IPS-NIHi7 (cell line): ENCODE measurements around the gene URI1.

ENCODE experiments used
- DNase-seq: peaks from one replicate; pipeline ENCODE4 v3.0.0; 2012; ENCODE audit warnings: mixed read lengths; ENCODE audit errors: extremely low spot score

URI1 gene

DNA sequence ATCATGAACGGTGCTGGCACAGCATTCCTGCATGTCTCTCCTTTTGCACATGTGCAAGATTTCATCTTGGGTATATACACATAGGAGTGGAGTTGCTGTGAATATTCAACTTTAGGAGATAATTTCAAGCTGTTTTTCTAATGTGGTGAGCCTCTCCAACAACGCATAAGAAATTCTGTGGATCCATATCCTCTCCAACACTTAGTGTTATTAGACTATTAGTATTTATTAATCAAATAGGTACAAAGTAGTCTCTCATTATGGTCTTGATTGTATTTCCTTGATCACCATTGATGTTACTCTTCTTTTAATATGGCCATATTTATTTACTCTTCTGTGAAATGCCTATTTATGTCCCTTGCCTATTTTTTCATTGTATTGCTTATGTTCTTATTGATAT lies 114.5 kb downstream of the URI1 start:
- no peak for DNase-seq

DNA sequence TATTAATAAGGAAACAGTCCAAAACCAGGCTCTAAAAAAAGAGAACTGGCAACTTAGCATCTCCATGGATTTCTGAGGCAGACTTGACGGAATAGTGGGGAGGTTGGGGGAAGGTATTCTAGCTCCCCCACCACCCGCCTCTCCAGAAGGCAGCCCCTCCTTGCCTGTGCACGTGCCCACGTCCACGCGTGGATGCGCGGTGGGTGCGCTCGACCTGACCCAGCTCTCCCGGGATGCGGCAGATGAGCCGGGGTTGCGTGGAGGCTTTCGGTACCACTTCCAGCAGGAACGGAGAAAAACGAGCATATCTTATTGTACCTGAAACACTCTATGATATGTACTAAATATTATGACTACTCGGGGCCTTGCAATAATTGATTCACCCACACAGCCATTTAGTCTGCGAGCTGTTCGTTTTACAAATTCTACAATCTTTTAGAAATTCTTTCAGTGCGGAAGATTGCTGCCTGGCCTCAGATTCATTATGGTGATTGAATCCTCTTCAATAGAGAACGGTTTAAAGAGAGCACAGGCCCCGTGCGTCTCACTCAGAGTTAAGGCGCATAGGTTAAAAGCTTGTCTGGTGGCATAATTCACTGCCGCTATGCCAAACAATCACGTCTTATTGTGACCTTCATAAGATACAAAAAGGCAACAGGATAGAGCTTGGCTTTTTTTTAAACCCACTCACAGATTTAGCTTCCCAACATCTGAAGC lies 117.9 kb downstream of the URI1 start:
- DNase-seq, result peak; percentile 5

DNA sequence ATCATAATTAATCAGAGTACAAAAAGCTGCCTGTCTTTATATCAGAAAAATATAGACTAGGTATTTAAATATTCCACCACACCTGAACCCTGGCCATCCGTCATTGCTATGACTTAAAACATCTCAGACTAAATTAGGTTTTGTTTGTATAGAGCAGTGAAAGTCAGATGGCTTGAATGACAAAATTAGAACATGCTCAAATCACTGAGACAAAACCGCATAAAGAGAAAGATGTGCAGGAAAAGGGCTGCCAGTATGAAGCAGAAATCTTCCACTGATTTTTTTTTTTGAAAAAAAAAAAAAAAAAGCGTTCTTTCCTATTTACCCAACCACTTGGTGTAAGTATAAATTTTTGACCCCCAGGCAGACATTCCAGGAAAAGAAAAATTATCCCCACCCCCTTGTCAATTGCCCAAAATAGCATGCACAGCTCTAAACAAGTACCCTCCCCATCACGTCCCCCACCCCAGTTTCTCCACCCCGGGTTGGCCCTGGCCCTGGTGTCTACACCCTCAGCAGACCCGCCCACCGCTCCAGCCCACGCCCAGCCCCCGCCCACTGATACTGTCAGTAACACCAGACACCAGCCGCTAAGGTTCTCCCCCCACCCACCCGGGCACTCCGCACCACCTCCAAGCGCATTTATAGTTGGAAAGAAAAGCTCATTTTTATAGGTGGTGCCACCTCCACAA lies 118.6 kb downstream of the URI1 start:
- peak; percentile 34 for DNase-seq

DNA sequence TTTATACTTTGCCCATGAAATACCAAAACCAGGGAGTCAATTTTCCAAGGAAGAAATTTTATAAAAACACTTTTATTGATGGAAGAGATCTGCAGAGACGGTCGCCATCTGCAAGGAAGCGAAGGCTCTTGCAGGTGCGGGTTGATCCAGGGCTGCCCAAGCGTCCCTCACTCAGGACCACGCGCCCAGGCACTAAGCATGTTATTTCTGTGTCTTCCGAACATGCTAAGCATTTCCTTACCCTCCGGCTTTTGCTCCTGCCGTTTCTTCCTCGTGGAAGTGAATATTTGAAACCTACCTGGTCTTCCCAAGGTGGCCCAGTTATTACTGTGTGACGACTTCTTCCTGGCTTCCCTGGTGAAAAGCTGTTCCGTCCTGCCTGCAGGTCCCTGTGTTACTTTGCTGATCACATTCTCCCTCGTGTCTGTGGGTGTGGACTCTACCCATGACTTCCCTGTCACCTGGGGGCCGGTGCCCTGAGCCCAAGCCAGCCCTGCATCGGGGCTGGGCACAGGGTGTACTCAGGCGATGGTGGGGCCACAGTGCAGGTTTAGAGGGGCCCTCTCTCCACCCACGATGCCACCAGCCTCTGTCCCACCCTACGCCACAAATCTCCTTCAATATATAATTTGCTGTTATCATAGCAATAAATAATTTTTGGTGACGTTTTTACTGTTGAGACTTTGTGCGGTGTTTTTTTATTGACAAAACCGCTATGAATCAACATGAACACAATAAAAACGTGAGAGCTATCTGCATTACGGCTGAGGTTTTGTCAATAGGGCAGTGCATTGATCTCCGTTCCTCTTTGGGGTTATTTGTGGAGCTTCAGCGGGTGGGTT lies 119.4 kb downstream of the URI1 start:
- no peak for DNase-seq

DNA sequence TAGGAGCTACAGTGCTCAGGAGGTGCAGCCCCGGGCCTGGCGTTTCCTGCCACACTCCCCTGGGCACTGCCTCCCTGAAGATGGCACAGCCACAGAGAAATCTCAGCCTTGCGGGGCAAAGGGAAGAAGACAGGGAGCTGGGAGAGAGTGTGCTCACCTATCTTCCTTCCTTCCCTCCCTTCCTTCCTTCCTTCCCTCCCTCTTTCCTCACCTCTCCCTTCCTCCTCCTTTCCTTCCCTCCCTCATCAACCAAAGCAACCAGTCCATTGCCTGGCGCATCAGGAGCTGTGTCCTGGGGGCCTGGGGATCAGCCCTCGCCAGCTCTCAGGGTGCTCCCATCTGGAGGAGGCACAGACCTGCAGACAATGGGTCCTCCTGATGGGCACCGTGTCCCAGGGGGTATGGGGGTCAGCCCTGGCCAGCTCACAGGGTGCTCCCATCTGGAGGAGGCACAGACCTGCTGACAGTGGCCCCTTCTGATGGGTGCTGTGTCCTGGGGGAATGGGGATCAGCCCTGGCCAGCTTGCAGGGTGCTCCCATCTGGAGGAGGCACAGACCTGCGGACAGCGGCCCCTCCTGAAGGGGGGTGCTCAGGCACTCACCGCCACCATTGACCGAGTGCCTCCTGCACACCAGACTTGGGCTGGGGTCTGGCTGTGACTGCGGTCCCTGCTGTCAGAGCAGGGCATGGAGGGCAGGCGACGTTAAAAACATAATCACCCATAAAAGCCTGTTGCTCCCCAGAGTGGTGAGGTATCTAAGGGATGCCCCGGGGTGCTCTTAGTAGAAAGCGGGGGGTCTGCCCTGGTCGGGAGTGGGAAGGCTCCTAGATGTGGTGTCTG lies 120.2 kb downstream of the URI1 start:
- DNase-seq, result no peak

DNA sequence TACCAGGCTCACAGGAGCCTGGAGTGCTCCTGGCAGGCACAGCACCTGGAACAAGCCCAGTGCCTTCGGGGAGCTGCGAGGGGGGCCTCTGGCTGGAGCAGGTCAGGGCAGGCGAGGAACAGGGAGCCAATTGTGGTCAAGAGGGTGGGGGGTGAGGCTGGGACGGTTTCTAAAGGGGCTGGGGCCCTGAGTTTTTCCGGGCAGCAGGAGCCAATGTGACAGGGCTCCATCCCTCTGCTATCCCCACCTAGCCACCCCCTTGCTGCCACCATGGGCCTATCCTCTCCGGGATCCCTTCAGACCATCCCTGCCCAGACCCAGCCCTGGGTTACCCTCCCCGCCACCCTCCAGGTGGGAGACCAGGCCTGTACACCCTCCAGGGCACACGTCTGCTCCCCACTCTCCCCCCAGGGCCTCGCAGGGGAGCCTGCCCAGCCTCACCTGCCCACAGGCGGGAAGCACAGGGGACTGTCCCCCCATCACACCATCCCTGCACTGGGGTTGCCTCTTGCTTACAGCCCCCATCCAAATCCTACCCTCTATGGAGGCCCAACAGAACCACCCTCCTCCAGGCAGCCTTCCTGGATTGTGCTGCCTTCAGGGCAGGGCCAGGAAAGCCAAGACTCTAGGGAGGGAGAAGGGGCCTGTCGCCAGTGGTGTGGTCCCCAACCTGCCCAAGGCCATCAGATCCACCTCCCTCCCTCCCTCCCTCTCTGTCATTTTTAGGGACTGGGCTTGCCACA lies 121.0 kb downstream of the URI1 start:
- DNase-seq, result no peak

DNA sequence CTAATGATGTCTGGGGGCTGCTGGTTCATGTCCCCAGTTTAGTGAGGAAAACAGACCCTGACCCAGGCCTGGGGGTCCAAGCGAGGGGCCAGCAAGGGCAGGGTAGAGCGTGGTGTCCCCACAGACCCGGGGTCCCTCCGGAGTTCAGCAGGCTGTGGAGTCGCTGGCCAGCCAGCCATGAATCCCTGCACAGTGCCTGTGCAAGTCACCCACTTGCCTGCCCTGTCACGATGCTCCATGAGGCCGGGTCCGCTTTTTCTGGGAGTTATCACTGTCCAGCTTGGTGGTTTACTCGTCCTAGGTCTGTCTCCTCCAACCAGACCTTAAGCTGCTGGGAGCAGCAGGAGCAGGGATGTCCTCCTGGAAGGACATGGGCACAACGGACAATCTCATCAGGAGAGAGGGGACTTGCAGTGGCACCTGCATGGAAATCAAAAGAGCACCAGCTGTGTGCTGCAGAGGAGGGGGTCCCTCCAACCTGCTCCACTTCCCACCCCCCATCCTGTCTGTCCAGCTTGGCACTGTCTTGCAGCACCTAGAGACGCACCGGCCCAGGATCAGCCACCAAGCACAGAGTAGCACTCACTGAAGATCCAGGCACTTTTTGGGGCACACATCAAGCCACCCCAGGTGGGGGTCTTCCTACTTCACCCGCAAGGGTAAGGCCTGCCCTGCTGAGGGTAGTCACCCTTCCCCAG lies 121.8 kb downstream of the URI1 start:
- no peak for DNase-seq

DNA sequence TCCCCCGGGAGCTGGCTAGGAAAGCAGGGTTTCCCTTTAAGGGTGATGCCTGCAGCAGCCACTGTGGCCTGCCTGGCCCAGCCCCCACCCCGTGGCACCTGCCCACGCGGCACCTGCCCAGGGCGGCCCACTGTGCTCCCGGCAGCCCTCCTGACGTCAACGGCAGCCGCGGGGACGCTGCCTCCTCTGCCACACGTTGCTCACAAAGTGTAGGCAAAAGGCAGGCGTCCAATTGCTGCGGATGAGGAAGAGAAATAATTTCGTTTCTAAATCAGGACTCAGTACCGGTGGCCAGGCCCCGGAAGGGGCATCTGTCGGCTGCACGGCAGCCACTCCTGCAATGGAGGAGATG lies 122.3 kb downstream of the URI1 start:
- DNase-seq, result no peak

DNA sequence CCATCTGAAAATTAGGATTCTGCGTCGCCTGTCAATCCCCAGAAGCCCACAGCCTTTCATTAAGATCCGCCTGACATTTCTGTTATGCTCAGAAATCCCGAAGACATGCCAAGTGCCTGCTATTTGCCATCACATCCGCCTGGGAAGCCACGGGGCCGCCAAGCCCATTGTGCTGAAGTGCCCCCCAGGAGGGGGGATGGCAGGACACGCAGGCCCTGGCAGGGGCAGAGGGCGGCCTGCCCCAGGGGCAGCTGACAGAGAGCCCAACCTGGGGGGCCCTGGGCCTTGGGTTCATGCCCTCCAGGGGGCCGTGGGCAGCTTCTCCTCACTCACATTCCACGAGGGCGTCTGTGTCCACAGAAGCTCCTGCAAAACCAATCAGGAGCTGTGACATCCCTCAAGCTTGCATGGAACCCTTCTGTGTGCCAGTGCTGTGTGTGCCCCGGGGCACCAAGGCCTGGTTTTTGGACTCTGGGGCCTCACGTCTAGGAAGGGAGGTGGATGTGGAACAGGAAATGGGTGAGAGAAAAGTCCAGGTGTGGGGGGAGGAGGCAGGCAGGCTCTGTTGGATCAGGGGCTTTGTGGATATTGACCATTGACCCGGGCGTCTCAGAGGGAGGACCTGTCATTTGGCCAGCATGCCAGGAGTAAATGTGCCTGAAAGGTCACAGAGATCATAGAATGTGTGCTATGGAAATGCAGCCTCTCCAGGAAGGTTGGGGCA lies 122.9 kb downstream of the URI1 start:
- no peak for DNase-seq

DNA sequence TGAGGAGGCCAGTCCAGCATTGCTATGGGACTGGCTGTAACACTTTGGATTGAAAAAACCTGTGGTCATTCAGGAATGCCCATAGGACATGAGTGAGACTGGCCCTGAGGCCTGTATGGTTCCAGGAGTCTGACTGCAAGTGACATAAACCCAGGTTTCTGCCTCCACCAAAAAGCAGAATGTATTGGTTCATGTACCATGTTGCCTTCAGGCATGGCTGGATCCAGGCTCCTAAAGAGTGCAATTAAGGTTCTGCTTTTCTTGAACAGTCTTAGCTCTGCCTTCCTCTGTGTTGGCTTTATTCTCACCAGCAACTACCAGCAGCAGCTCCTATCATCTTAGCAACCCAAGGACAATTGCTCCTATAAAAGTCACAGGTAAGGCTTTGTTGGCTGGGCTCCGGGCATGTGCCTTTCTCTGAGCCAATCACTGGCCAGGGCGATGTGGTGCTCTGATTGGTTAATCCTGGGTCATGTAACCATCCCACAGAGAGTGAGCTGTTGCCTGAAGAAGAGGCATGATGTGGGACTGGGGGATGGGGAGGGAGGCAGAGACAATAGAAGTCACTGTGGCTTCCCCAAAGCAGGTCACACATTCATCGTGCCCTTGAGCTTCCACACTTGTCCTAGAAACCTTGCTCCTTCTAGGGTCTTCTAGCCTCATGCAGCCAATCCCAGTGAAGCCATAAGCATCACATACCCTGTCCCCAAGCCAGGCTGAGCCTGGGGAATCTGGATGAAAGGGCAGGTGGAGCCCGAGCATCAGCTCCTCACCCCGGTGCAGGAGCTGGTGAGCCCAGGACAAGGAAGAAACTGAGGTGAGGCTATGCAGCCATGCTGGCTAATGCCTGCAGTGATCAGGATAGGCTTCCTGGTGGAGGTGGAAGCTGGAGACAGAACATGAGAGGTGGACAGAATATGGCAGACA lies 123.9 kb downstream of the URI1 start:
- DNase-seq, result no peak
